NCI-H748 (cell line): ENCODE data around the gene MACROH2A2.
"Not testable (repeated sequence)": the region's sequence is repeated elsewhere in the genome, so short reads cannot be mapped to it uniquely, and the experiment has no call there.

Experiments used
- DNase-seq: peaks from one replicate; lab custom pipeline; 2025; ENCODE audit not compliant: unreplicated experiment; lab: John Stamatoyannopoulos, UW

MACROH2A2 gene

DNA sequence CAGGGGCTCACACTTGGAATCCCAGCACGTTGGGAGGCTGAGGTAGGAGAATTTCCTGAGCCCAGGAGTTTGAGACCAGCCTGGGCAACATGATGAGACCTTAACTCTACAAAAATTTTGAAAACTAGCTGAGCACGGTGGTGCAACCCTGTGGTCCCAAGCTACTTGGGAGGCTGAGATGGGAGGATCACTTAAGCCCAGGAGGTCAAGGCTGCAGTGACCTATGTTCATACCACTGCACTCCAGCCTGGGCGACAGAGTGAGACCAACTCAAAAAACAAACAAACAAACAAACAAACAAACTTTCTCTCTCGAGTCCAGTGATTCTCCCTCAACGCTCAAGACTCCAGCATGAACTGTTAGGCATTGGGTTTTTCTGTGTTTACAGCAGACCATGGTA lies 95.9 kb downstream of the MACROH2A2 start:
- DNase-seq: no peak

DNA sequence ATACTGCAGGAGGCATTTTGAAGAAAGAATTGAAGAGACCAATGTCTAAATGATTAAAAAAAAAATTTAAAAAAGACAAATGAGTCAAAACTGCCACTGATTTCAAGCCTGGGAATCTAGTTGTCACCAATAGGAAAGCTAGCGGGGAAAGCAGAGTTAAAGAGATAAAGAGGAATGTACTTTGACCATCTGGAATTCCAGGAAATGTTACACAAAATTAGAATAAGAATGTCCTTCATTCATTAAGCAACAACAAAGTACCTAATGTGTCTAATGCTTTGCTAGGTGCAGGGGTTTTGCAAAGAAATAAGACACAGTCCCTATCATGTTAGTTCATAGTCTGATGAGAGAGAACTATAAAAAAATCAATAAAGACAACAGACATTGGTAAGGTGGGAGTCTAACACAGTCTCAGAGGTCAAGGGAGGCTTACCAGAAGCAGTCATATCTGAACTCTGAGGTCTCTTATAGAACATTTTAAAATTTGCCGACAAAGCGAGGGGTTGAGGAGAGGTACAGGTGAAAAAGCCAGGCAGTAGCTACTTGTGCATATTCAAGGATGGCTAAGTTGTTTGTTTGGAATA lies 102.7 kb downstream of the MACROH2A2 start:
- no peak for DNase-seq

DNA sequence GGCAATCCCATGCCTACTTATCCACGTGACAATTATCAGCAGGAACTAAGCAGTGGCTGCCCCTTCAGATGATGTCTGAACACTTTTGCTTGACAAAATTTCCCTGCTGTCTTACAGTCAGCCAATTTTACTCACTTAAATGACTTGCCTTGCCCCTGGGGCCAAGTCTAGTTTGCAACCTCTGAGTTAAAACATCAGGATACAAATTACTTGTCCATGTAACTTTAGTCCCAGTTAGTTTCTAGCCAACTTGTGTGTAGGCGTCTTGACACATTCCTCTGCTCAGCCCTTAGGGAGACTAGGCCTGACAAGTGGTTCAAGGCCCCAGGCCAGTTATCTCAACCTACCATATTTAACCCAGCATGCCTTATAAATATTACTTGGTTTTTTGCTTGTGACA lies 105.5 kb downstream of the MACROH2A2 start:
- DNase-seq: no peak

DNA sequence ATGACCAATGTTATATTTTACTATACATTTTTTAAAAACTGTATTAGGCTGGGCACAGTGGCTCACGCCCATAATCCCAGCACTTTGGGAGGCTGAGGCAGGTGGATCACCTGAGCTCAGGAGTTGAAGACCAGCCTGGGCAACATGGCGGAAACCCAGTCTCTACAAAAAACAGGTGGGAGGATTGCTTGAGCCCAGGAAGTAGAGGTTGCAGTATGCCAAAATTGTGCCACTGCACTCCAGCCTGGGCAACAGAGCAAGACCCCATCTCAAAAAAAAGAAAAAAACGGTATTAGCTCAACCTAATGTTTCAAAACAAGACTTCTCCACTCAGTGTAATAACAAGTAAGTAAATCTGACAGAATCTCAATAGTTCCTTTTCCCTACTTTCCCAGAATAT lies 106.7 kb downstream of the MACROH2A2 start:
- not testable (repeated sequence) for DNase-seq

DNA sequence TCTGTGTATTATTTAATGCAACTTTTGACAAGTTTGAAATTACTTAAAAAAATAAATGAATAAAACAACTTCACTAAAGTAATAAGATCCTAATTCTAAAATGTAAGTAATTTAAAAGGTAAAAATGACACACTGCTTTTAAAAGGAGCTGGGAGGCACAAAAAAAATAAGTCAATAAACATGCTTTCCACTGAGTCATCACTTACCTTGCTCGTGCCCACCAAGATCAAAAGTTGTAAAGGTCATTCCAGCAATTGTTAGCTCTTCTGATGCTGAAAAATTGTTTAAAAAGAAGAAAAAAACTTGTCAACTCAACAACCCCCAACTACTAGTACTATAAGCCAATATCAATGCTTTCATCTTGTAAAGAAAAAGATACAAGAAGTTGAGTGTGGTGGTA lies 108.2 kb downstream of the MACROH2A2 start:
- no peak for DNase-seq
